ENCODE results near the gene VEZT.

- TF ChIP-seq POLR2AphosphoS5 (IDR thresholded peaks at IDR 0.05) (no peak), CTCF (IDR thresholded peaks at IDR 0.05) (no peak), EP300 (IDR thresholded peaks at IDR 0.05; ENCODE audit: low read depth) (no peak)
Observed at GRCh38 chr12:95225645-95226212, 8.1 kb downstream of the VEZT start.

Data from transverse colon (tissue), 4 donors.